PFSK-1 (cell line): ENCODE results near the gene APP.

Experiments used
- POLR2AphosphoS5 ChIP-seq: IDR thresholded peaks from 2 replicates; pipeline ENCODE4 v1.6.1; 2012; ENCODE audit warnings: low read depth, mild to moderate bottlenecking, control low read depth, low read length, moderate library complexity
- REST ChIP-seq, 2 experiments: IDR thresholded peaks; 2 replicates each; pipeline versions ENCODE4 v1.6.1 to v1.8.0; 2011 to 2012; ENCODE audit warnings: low read depth in 2 of 2, low read length in 2 of 2, control low read depth in 1 of 2, inconsistent platforms in 1 of 2, mild to moderate bottlenecking in 1 of 2, moderate library complexity in 1 of 2; ENCODE audit not compliant: insufficient read depth in 1 of 2
- SIN3A ChIP-seq: IDR thresholded peaks from 2 replicates; pipeline ENCODE4 v1.6.1; 2012; ENCODE audit warnings: mild to moderate bottlenecking, low read length, moderate library complexity, borderline replicate concordance; ENCODE audit not compliant: insufficient read depth
- TAF1 ChIP-seq: IDR thresholded peaks from 2 replicates; pipeline ENCODE4 v1.6.1; 2012; ENCODE audit warnings: low read length, control low read depth, borderline replicate concordance; ENCODE audit not compliant: insufficient read depth

- TF ChIP-seq POLR2AphosphoS5, result no peak
- TF ChIP-seq REST (IDR thresholded peaks at IDR 0.05; ENCODE audit: insufficient read depth in 1 of 2, low read depth in 2 of 2, low read length in 2 of 2), result no peak
- no peak for TF ChIP-seq TAF1
- TF ChIP-seq SIN3A, result no peak
Observed at GRCh38 chr21:26042181-26042876, 128.2 kb downstream of the APP start.
